ACHN (cell line): Measurements from ENCODE around the gene PDE8A.

ENCODE experiments used
- DNase-seq: peaks from one replicate; pipeline ENCODE4 v3.0.0-alpha.2; 2015
- in situ Hi-C: cut with HindIII; loops from 2 replicates; pipeline ENCODE4 v1.10.0; 2017; ENCODE audit warnings: low sequenced_read_pairs, low pct_ligation_motif_present, low pct_unique_long_range_greater_than_20kb

Gene PDE8A

DNA sequence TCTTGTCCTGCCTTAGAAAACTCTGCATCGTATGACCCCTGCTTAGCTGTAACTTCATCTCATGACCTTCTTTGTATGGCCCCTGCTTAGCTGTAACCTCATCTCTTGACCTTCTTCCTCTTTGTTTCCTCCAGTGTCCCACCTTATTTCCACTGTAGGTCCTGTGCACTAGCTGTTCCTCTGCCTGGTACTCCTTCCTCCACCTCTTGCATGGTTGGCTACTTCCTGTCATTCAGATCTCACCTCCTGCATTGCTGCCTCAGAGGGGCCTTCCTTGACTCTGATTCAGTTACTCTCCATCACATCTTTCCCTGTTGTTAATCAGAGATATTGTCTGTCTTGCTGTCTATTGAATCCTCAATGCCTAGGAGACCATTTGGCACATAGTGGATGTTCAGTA lies 63.2 kb downstream of the PDE8A start:
- DNase-seq, result no peak
- in situ Hi-C loops, result no loop called here

- no peak for DNase-seq
- in situ Hi-C loops, result no loop called here
Observed at GRCh38 chr15:85045615-85046014, 64.0 kb downstream of the PDE8A start.

GRCh38 chr15:85047271-85047948 lies 65.8 kb downstream of the PDE8A start:
- DNase-seq, result peak; percentile 73

GRCh38 chr15:85048430-85048829 lies 66.8 kb downstream of the PDE8A start:
- DNase-seq, result no peak
- in situ Hi-C loops, result no loop called here

More at GRCh38 chr15:85047271-85047948, 65.8 kb downstream of the PDE8A start:
- in situ Hi-C loops, result no loop called here

- DNase-seq, result no peak
- in situ Hi-C loops, result no loop called here
Observed at GRCh38 chr15:85049805-85050204, 68.1 kb downstream of the PDE8A start.

GRCh38 chr15:85059734-85060133 lies 78.1 kb downstream of the PDE8A start:
- no peak for DNase-seq
- in situ Hi-C loops, result no loop called here

- DNase-seq, result no peak
- in situ Hi-C loops, result no loop called here
Observed at GRCh38 chr15:85062560-85062959, 80.9 kb downstream of the PDE8A start.

GRCh38 chr15:85063088-85063487 lies 81.4 kb downstream of the PDE8A start:
- in situ Hi-C loops, result no loop called here
- DNase-seq, result no peak

- no peak for DNase-seq
- in situ Hi-C loops, result no loop called here
Observed at GRCh38 chr15:85063522-85064079, 81.9 kb downstream of the PDE8A start.

DNA sequence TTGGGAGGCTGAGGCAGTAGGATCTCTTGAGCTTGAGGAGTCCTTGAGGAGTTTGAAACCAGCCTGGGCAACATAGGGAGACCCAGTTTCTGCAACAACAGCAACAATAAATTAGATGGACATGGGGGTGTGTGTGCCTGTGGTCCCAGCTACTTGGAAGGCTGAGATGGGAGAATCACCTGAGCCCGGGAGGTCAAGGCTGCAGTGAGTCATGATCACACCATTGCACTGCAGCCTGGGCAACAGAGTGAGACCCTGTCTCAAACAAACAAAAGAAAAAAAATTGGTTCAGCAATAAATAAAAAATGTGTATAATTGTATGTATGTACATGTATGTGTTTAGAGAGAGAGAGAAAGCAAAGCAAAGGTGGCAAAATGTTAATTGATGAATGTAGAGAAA lies 83.1 kb downstream of the PDE8A start:
- in situ Hi-C loops, result no loop called here

DNA sequence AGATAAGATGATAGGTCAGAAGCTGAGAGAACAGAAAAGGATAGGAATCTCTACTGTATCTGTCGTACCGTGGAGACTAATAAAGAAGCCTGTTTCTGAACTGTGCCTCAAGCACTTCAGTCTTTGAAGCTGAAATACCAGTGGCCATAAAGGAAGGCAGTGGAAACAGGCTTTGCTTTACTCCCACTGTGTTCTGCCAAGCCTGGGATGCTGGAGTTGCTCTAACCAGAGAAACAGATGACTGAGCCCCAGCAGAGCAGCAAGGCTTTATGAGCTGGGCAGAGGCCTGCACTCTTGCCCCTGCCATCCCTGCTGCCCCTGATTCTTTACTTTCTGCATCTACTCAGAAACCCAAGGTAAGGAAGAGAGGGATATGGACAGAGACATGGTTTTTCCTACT lies 89.4 kb downstream of the PDE8A start:
- in situ Hi-C loops, result no loop called here
- DNase-seq, result no peak

More for the DNA sequence above, 83.1 kb downstream of the PDE8A start:
- no peak for DNase-seq

- in situ Hi-C loops, result no loop called here
Observed at GRCh38 chr15:85071504-85071903, 89.8 kb downstream of the PDE8A start.

GRCh38 chr15:85072917-85073316 lies 91.3 kb downstream of the PDE8A start:
- in situ Hi-C loops, result no loop called here
- DNase-seq, result no peak

More at GRCh38 chr15:85071504-85071903, 89.8 kb downstream of the PDE8A start:
- DNase-seq, result no peak

DNA sequence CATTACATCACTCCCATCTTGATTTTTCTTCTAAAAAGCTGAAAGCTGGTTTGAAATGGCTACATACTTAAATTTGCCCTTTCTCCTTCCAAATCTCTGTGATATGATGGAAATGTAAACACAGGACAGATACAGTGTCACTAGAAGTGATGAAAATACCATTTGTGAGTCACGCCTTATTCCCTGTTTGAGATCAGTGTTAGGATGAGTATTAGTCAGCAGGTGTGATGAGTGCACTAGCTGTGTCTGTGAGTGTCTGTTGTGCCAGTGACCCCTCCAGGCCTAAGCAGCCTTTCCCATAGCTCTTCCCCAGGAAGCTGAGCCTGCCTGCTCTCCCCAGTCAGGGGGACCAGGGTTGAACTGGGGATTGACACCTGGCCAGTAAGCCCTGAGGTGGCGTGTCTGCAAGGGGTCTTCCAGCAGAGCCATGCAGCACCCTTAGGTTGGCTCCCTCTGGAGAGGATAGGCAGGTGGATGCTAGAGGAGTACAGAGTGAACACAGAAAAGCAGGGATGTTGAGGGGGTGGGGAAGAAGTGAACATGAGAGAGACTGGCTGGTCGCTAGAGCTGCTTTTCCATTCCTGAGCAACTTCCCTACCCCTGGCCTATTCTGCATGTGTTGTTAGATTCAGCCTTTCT lies 92.0 kb downstream of the PDE8A start:
- in situ Hi-C loops, result no loop called here
- DNase-seq, result no peak

DNA sequence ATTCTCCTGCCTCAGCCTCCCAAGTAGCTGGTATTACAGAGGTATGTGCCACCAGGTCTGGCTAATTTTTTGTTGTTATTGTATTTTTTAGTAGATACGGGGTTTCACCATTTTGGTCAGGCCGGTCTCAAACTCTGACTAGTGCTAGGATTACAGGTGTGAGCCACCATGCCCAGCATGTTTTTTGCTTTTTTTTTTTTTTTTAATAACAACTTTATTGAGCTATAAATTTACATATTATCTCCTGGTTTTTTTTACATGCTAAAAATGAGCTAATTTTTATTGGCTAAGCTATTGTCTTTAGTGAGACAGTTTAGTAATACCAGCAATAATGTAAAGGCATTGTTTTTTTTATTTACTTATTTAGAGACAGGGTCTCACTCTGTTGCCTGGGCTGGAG lies 105.2 kb downstream of the PDE8A start:
- DNase-seq, result no peak
- in situ Hi-C loops, result no loop called here

DNA sequence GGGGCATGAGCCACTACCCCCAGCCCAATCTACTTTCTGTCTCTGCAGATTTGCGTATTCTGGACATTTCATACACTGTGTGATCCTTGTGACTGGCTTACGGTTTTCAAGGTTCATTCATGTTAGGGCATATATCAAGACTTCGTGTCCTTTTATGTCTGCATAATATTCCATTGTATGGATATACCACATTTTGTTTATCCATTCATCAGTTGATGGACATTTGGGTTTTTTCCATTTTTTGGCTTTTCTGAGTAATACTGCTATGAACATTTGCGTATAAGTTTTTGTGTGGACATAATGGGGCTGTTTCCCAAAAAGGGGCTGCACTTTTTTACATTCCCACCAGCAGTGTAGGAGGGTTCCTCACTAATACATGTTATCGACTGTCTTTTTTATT lies 106.6 kb downstream of the PDE8A start:
- DNase-seq, result no peak
- in situ Hi-C loops, result no loop called here

DNA sequence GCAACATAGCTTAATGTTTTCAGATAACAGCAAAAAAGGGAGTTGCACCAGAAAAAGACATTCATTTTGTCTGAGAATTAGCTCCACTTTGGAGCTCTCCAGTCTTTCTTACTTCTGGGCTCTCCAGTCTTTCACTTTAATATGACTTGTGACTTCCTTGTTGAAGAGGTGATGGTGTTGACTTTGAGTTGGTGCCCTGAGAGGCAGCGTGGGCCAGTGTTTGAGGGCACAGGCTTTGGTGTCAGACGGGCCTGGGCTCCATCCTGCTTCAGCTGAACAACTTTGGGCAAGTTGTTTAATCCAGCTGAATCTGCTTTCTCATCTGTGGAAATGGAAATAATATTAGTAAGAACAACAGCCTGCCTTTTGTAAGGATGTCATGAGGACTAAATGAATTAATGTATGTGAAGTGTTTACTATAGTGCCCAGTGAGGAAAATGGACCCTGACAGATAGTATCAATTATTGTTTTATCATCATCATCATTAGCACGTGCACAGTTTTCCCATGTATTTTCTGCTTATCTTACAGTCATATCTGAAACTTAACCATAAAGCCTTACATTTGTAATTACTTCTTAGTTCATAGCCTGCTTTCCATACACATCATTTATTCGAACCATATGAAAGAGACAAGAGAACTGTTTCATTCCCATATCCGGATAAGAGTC lies 108.4 kb downstream of the PDE8A start:
- no peak for DNase-seq
- in situ Hi-C loops, result no loop called here

DNA sequence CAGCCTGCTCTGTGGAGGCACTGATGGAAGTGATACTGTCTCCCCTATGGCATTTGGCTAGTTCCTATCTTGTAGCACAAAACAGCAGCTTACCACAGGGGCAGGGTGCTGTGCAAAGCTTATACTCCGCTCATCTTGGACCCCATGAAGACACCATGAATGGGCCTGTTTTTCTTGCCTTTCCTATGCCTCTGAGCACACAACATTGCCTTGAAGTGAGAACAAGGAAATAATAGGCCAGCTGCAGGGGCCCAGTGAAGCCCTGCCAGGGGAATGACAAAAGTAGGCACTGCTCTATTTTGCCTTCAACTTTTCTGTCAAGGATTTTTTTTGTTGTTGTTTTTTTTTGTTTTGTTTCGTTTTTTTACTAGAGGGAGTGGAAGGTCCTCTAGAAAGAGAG lies 110.3 kb downstream of the PDE8A start:
- in situ Hi-C loops, result no loop called here
- no peak for DNase-seq

DNA sequence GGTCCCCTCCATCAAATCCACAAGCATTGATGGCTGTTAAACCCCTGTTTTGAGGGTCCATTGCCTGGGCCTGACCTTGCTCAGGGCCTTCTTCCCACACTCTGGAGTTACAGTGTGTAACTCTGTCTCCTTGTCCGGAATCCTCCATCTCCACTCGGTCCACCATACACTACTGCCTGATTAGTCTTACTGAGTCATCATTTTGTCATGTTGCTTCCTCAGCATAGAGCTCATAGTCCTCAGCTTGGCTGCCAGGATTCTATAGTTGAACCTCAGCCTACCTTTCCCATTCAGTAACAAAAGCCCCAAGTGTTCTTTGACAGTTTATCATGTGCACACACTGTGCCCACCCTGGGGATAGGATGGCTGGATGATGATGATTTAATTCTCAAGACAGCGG lies 113.0 kb downstream of the PDE8A start:
- DNase-seq, result no peak
- in situ Hi-C loops, result no loop called here

DNA sequence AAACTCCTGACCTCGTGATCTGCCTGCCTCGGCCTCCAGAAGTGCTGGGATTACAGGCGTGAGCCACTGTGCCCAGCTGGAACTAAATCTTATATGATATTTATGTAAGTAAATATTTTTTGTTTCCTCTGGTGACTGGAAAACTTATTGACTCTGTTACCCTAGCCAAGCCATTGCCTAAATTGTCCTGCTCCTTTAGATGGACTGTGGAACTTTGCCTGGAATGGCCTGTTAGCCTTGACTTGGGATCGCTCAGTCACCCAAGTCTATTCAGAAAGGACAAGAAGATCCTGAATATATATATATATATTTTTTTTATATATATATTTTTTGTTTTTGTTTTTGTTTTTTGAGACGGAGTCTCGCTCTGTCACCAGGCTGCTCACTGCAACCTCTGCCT lies 113.9 kb downstream of the PDE8A start:
- in situ Hi-C loops, result no loop called here
- no peak for DNase-seq
